NCI-H510A treated with DMSO at 0.1 percent for 48 hours (cell line): ENCODE data around the gene MTX1.
"Not testable (repeated sequence)": the region's sequence is repeated elsewhere in the genome, so short reads cannot be mapped to it uniquely, and the experiment has no call there.

Experiments used
- DNase-seq: peaks from one replicate; lab custom pipeline; 2025; lab: John Stamatoyannopoulos, UW

MTX1 gene

GRCh38 chr1:155207806-155208540 is 522 bp upstream of the MTX1 start, which contains the start of gene THBS3:
Gene THBS3, minus strand, starts transcription at chr1:155207897. Its CDS starts 21 bp downstream, at chr1:155207876.
- peak; percentile 58 for DNase-seq

- no peak for DNase-seq
These were observed 822 bp downstream of the MTX1 start for GRCh38 chr1:155209312-155209721.

DNA sequence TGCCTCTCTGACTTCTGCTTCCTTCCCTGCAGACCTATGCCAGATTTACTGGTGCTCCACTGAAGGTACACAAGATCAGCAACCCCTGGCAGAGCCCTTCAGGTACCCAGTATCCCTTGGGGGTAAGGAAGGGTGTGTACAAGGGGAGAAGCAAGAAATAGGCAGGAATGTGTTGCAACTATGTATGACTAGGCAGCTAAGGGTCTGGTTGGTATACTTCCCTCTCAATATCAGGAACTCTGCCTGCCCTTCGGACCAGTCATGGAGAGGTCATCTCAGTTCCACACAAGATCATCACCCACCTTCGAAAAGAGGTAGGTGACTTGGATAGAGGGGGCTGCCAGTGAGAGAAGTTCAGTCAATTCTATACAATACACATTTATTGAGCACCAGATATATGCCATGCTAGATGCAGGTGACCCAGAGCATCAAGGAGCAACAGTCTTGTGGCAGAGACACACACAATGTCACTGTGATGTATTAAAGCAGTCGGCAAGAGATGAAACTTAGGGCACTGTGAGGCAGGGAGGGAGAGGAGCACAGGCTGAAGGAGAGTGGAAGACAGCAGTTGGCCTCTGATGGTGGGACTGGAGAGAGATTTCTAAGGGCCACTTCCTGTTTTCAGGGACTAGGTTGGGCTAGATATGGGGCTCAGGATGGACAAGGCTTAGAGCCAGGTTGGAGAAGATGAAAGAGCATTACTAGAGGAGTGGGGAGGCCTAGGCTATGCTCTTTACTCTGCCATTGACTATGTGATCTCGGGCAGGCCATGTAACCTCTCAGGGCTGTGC is 2.0 kb downstream of the MTX1 start:
- no peak for DNase-seq

DNA sequence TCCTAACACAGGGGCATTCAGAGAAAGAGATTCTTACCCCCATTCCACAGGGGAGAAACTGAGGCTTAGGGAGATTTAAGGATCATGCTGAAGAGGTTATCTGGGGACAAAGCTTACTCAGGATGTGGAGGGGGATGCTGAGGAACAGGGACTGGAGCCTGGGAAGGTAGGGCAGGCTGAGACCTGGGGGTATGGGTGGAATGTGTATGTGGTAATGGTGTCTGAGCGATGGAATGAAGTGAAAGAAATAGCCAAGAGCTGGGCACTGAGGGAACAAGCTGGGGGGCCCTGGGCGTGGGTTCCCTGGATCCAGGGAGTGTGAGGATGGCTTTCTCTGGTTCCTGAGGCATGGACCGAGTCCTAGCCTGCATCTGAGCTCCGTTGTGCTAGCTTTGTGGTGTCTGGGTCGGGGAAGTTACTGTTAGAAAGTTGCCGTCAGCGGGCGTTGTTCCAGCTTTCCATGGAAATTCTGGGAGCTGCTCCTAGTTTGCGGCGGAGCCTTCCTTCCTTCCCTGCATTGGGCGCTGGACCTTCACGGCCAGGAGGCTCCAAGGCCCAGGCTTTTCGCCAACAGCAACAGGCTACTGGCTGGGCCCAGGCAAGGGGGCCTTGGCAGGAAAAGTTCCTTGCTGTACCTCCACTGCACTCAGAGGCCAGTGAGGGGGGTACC is 3.0 kb downstream of the MTX1 start:
- DNase-seq, result not testable (repeated sequence)

GRCh38 chr1:155212051-155212440 is 3.6 kb downstream of the MTX1 start:
- DNase-seq, result not testable (repeated sequence)

GRCh38 chr1:155214702-155215101 is 6.2 kb downstream of the MTX1 start:
- not testable (repeated sequence) for DNase-seq

- DNase-seq, result peak; percentile 37
These were observed 10.5 kb downstream of the MTX1 start for GRCh38 chr1:155218854-155219591.

- no peak for DNase-seq
These were observed 11.1 kb downstream of the MTX1 start for GRCh38 chr1:155219592-155220031.

- DNase-seq, result not testable (repeated sequence)
These were observed 11.9 kb downstream of the MTX1 start for GRCh38 chr1:155220211-155220965.

DNA sequence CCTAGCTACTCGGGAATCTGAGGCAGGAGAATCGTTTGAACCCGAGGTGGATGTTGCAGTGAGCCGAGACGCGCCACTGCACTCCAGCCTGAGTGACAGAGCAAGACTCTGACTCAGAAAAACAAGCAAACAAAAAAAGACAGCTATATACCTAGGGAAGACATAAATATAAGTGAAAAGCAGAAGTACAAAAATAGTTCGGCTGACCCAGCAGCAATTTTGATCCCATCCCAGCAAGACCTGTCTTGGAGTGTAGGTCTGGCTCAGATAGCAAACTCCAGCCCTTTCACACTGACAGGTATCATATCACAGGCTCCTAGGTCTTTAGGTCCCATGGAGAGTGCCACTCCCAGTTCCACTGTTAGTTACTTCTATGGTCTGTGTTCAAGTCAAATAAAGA is 14.6 kb downstream of the MTX1 start:
- no peak for DNase-seq

- not testable (repeated sequence) for DNase-seq
These were observed 16.9 kb downstream of the MTX1 start for GRCh38 chr1:155225404-155225759.

DNA sequence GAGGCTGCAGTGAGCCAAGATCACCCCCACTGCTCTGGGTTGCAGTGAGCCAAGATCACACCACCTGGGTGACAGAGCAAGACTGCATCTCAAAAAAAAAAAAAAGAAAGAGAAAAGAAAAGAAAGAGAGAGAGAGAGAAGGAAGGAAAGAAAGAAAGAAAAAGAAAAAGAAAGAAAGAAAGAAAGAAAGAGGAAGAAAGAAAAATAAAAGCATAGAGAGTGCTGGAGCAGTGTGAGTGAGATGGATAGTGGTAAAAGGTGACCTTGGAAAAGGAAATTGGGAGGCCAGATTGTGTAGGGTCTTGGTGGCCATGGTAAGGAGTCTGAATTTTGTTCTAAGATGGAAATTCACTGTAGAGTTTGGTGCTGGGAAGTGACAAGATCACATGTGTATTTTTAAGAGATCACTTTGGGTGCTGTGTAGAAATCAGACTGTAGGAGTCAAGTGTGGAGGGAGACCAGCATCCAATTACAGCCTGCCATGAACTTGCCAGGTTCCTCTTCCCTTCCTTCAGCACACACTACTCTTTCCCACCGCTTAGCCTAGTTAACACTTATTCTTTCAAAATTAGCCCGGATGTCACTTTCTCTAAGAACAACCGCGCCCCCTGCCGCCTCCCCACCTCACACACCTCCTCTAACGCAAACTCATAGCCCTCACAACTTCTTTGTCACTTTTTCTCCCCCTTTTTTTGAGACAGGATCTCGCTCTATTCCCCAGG is 17.9 kb downstream of the MTX1 start:
- peak; percentile 68 for DNase-seq

GRCh38 chr1:155226910-155227260 is 18.4 kb downstream of the MTX1 start:
- DNase-seq, result no peak

DNA sequence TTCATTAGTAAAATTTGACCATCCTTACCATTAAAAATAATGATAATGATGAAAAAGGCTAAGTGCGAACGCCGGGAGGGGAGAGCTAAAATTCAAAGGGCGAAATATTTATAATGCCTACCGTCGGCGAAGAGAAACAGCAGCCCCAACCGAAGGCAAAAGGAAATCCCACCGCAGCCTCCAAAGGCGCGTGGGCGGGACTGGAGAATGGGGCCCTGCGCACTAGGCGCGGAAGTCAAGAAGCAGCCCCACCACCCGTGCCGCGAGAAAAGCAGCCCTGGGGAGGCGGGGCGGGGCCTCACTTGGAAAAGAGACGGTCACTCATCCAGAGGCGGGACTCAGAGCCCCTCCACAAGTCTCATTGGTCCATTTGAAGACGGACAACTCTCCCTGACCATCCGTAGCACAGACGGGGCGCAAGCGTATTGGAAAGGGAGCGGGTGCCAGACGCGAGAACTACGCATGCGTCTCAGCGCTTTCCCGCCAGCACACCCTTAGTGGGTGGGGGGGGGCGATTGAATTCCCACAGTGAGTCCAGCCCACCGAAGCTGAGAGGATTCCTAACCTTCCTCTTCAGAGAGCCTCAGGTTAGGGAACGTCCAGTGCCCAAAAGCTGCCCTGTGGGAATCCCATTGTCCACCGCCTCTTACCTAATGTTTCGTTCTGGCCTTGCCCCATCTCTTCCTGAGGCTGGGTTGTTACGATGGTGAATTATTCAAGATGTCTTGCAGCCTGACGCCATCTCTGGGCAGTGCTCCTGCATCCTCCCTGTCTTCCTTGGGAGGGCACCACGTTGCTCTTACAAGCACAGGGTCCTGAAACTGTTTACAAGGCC is 19.0 kb downstream of the MTX1 start:
- peak; percentile 98 for DNase-seq

DNA sequence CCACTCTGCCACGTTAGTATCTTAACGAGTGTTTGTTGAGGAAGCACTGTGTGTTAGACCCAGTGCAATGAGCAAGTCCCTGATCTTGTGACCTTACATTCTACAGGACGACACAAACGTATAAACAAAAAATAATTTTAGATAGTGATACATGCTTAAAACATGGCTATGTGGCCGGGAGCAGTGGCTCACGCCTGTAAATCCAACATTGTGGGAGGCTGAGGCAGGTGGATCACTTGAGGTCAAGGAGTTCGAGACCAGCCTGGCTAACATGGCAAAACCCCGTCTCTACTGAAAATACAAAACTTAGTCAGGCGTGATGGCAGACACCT is 19.6 kb downstream of the MTX1 start:
- no peak for DNase-seq

DNA sequence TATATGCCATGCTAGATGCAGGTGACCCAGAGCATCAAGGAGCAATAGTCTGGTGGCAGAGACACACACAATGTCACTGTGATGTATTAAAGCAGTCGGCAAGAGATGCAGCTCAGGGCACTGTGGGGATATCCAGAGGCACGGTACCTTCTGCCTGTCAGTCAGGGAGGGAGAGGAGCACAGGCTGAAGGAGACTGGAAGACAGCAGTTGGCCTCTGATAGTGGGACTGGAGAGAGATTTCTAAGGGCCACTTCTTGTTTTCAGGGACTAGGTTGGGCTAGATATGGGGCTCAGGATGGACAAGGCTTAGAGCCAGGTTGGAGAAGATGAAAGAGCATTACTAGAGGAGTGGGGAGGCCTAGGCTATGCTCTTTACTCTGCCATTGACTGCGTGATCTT is 22.8 kb downstream of the MTX1 start:
- not testable (repeated sequence) for DNase-seq

DNA sequence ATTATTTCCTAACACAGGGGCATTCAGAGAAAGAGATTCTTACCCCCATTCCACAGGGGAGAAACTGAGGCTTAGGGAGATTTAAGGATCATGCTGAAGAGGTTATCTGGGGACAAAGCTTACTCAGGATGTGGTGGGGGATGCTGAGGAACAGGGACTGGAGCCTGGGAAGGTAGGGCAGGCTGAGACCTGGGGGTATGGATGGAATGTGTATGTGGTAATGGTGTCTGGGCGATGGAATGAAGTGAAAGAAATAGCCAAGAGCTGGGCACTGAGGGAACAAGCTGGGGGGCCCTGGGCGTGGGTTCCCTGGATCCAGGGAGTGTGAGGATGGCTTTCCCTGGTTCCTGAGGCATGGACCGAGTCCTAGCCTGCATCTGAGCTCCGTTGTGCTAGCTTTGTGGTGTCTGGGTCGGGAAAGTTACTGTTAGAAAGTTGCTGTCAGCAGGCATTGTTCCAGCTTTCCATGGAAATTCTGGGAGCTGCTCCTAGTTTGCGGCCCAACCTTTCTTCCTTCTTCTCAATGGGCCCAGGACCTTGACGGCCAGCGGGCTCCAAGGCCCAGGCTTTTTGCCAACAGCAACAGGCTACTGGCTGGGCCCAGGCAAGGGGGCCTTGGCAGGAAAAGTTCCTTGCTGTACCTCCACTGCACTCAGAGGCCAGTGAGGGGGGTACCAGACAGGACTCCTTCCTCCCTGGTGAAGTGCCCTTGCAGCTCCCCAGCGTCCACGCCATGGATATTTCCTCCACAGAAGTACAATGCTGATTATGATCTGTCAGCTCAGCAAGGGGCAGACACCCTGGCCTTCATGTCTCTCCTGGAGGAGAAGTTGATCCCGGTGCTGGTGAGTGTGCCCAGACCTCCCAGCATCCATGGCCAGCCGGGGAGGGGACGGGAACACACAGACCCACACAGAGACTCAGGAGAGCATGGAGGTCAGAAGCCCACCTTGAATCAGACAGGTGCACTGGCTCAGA is 23.8 kb downstream of the MTX1 start:
- DNase-seq, result not testable (repeated sequence)

DNA sequence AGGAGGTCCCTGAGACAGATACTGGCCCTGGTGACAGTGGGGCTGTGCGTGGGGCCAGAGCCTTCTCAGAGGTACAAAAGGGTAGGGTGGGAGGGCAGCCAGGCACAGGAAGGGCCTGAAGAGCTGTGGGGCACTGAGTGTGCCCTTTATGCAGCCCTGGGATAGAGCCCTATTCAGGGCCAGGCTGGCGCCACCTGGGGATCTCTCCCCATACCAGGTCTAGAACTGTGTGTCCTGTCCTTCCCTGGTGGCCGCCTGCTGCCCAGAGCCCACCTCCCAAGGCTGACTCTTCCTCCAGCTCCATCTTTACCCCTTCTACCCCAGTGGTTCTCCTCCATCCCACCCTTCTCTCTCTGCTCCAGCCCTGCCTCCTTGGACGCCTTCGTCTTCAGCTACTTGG is 25.0 kb downstream of the MTX1 start:
- DNase-seq, result not testable (repeated sequence)

DNA sequence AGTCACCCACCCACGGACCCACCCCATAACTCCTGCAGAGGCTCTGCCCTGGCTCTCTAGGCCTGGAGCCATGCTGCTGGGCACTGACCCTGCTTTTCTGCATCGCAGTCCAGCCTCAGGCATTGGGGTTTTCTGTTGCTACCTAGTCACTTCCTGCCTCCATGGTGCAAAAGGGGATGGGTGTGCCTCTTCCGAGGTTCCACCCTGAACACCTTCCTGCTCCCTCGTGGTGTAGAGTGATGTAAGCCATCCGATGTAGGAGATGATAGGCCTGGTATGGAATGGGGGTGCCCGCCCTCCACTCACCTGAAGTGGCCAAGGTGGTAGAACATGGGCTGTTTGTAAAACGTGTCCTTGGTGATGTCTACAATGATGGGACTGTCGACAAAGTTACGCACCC is 26.9 kb downstream of the MTX1 start:
- DNase-seq, result not testable (repeated sequence)
